ENCODE measurements around the gene LURAP1L.

LURAP1L gene

GRCh38 chr9:12785260-12785770 lies 10.5 kb downstream of the LURAP1L start:
- peaks cover 8% of the 10 kb centered on the region for H3K4me1 ChIP-seq (ENCODE audit: insufficient read depth, low read length)
- no peaks in the 10 kb centered on the region for H3K36me3 ChIP-seq (ENCODE audit: insufficient read depth, low read length)
- H3K9ac ChIP-seq (ENCODE audit: low read depth, low read length): no peak overlapping the region
- H3K9me3 ChIP-seq (ENCODE audit: control insufficient read depth, insufficient read depth, low read length): no peaks in the 10 kb centered on the region; the same call in 1 of the 2 replicates

GRCh38 chr9:12785941-12786340 lies 11.1 kb downstream of the LURAP1L start:
- peaks cover 8% of the 10 kb centered on the region for H3K4me1 ChIP-seq (ENCODE audit: insufficient read depth, low read length)
- H3K9ac ChIP-seq (ENCODE audit: low read depth, low read length): no peak overlapping the region

GRCh38 chr9:12790001-12790400 lies 15.2 kb downstream of the LURAP1L start:
- Histone ChIP-seq H3K36me3 (ENCODE audit: insufficient read depth, low read length) (no peaks in the 10 kb centered on the region), H3K9ac (ENCODE audit: low read depth, low read length) (no peak overlapping the region), H3K4me1 (ENCODE audit: insufficient read depth, low read length) (no peaks in the 10 kb centered on the region; the same call in 1 of the 2 replicates), H3K9me3 (ENCODE audit: control insufficient read depth, insufficient read depth, low read length) (no peaks in the 10 kb centered on the region)

More at GRCh38 chr9:12785941-12786340, 11.1 kb downstream of the LURAP1L start:
- Histone ChIP-seq H3K9me3 (ENCODE audit: control insufficient read depth, insufficient read depth, low read length) (no peaks in the 10 kb centered on the region; the same call in 1 of the 2 replicates), H3K36me3 (ENCODE audit: insufficient read depth, low read length) (no peaks in the 10 kb centered on the region)

GRCh38 chr9:12790883-12791282 lies 16.1 kb downstream of the LURAP1L start:
- no peaks in the 10 kb centered on the region for H3K36me3 ChIP-seq (ENCODE audit: insufficient read depth, low read length)
- H3K9me3 ChIP-seq (ENCODE audit: control insufficient read depth, insufficient read depth, low read length): no peaks in the 10 kb centered on the region
- no peak overlapping the region for H3K9ac ChIP-seq (ENCODE audit: low read depth, low read length)
- H3K4me1 ChIP-seq (ENCODE audit: insufficient read depth, low read length): no peaks in the 10 kb centered on the region

- H3K9me3 ChIP-seq (ENCODE audit: control insufficient read depth, insufficient read depth, low read length): no peaks in the 10 kb centered on the region
- no peak overlapping the region for H3K9ac ChIP-seq (ENCODE audit: low read depth, low read length)
- H3K4me1 ChIP-seq (ENCODE audit: insufficient read depth, low read length): no peaks in the 10 kb centered on the region
- H3K36me3 ChIP-seq (ENCODE audit: insufficient read depth, low read length): no peaks in the 10 kb centered on the region
Observed at GRCh38 chr9:12794101-12794799, 19.4 kb downstream of the LURAP1L start.

GRCh38 chr9:12796601-12797000 lies 21.8 kb downstream of the LURAP1L start:
- Histone ChIP-seq H3K9me3 (ENCODE audit: control insufficient read depth, insufficient read depth, low read length) (no peaks in the 10 kb centered on the region; the same call in 1 of the 2 replicates), H3K9ac (ENCODE audit: low read depth, low read length) (no peak overlapping the region), H3K36me3 (ENCODE audit: insufficient read depth, low read length) (no peaks in the 10 kb centered on the region), H3K4me1 (ENCODE audit: insufficient read depth, low read length) (no peaks in the 10 kb centered on the region)

- Histone ChIP-seq H3K36me3 (ENCODE audit: insufficient read depth, low read length) (no peaks in the 10 kb centered on the region), H3K9me3 (ENCODE audit: control insufficient read depth, insufficient read depth, low read length) (no peaks in the 10 kb centered on the region; the same call in 1 of the 2 replicates), H3K4me1 (ENCODE audit: insufficient read depth, low read length) (no peaks in the 10 kb centered on the region), H3K9ac (ENCODE audit: low read depth, low read length) (no peak overlapping the region)
Observed at GRCh38 chr9:12797037-12797436, 22.2 kb downstream of the LURAP1L start.

- Histone ChIP-seq H3K9ac (ENCODE audit: low read depth, low read length) (no peak overlapping the region), H3K4me1 (ENCODE audit: insufficient read depth, low read length) (no peaks in the 10 kb centered on the region), H3K36me3 (ENCODE audit: insufficient read depth, low read length) (no peaks in the 10 kb centered on the region), H3K9me3 (ENCODE audit: control insufficient read depth, insufficient read depth, low read length) (no peaks in the 10 kb centered on the region; the same call in 1 of the 2 replicates)
Observed at GRCh38 chr9:12798066-12798770, 23.4 kb downstream of the LURAP1L start.

GRCh38 chr9:12801187-12801586 lies 26.4 kb downstream of the LURAP1L start:
- Histone ChIP-seq H3K9ac (ENCODE audit: low read depth, low read length) (no peak overlapping the region), H3K9me3 (ENCODE audit: control insufficient read depth, insufficient read depth, low read length) (no peaks in the 10 kb centered on the region; the same call in 1 of the 2 replicates), H3K36me3 (ENCODE audit: insufficient read depth, low read length) (no peaks in the 10 kb centered on the region), H3K4me1 (ENCODE audit: insufficient read depth, low read length) (no peaks in the 10 kb centered on the region)

GRCh38 chr9:12801663-12802062 lies 26.8 kb downstream of the LURAP1L start:
- Histone ChIP-seq H3K4me1 (ENCODE audit: insufficient read depth, low read length) (no peaks in the 10 kb centered on the region), H3K36me3 (ENCODE audit: insufficient read depth, low read length) (no peaks in the 10 kb centered on the region), H3K9ac (ENCODE audit: low read depth, low read length) (no peak overlapping the region), H3K9me3 (ENCODE audit: control insufficient read depth, insufficient read depth, low read length) (no peaks in the 10 kb centered on the region; the same call in 1 of the 2 replicates)

GRCh38 chr9:12802093-12802492 lies 27.3 kb downstream of the LURAP1L start:
- H3K9ac ChIP-seq (ENCODE audit: low read depth, low read length): no peak overlapping the region
- no peaks in the 10 kb centered on the region for H3K36me3 ChIP-seq (ENCODE audit: insufficient read depth, low read length)
- H3K9me3 ChIP-seq (ENCODE audit: control insufficient read depth, insufficient read depth, low read length): no peaks in the 10 kb centered on the region; the same call in 1 of the 2 replicates
- H3K4me1 ChIP-seq (ENCODE audit: insufficient read depth, low read length): no peaks in the 10 kb centered on the region

GRCh38 chr9:12808569-12808968 lies 33.7 kb downstream of the LURAP1L start:
- Histone ChIP-seq H3K4me1 (ENCODE audit: insufficient read depth, low read length) (no peaks in the 10 kb centered on the region), H3K36me3 (ENCODE audit: insufficient read depth, low read length) (no peaks in the 10 kb centered on the region)

GRCh38 chr9:12809720-12810119 lies 34.9 kb downstream of the LURAP1L start:
- Histone ChIP-seq H3K9ac (ENCODE audit: low read depth, low read length) (no peak overlapping the region), H3K36me3 (ENCODE audit: insufficient read depth, low read length) (no peaks in the 10 kb centered on the region), H3K4me1 (ENCODE audit: insufficient read depth, low read length) (peaks cover 6% of the 10 kb centered on the region; the same call in 1 of the 2 replicates), H3K9me3 (ENCODE audit: control insufficient read depth, insufficient read depth, low read length) (no peaks in the 10 kb centered on the region)

More at GRCh38 chr9:12808569-12808968, 33.7 kb downstream of the LURAP1L start:
- Histone ChIP-seq H3K9ac (ENCODE audit: low read depth, low read length) (no peak overlapping the region), H3K9me3 (ENCODE audit: control insufficient read depth, insufficient read depth, low read length) (no peaks in the 10 kb centered on the region)

- H3K9me3 ChIP-seq (ENCODE audit: control insufficient read depth, insufficient read depth, low read length): no peaks in the 10 kb centered on the region
- no peaks in the 10 kb centered on the region for H3K36me3 ChIP-seq (ENCODE audit: insufficient read depth, low read length)
- H3K4me1 ChIP-seq (ENCODE audit: insufficient read depth, low read length): peaks cover 7% of the 10 kb centered on the region; the same call in 1 of the 2 replicates
- no peak overlapping the region for H3K9ac ChIP-seq (ENCODE audit: low read depth, low read length)
Observed at GRCh38 chr9:12811935-12812334, 37.1 kb downstream of the LURAP1L start.
